ENCODE measurements around the gene ERC1.
"Not testable (repeated sequence)": the region's sequence is repeated elsewhere in the genome, so short reads cannot be mapped to it uniquely, and the experiment has no call there.

Gene ERC1

DNA sequence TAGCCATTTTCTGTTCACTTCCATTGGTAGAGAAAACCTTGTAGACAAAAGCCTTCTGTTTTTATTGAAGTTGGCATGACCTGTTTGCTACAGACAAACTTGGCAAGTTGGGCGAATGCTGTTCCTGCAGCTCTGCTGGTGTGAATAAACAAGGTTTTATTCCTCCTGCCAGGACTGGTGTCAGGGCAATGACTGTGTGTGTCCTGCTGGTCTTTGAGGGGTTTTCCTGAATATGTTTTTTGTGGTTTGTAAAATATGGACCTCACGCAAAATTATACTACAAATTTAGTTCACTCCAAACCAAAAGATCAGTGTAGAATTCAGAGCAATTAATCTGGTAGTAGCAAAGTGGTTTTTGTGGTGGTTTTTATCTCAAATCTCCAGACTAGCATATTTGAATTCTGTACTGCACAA, 140.8 kb downstream of the ERC1 start:
- DNase-seq: no peak

DNA sequence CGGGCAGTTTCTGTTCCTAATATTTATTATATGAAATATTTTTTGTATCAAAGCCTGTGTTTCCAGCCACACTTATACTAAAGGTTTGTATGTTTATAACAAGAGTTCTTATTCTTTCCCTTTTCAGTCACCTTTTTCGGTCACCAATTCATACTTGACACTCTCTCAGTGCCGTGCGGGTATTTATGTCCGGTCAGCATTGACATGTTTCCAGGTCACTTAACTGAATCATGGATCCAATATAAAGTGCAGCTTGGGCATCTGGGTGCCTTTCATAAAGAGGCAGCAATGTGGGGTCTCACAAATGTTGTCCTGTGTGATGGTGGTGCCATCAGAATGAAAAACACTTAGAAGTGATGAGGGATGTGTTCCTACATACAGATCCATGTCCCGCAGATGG, 141.3 kb downstream of the ERC1 start:
- no peak for DNase-seq

DNA sequence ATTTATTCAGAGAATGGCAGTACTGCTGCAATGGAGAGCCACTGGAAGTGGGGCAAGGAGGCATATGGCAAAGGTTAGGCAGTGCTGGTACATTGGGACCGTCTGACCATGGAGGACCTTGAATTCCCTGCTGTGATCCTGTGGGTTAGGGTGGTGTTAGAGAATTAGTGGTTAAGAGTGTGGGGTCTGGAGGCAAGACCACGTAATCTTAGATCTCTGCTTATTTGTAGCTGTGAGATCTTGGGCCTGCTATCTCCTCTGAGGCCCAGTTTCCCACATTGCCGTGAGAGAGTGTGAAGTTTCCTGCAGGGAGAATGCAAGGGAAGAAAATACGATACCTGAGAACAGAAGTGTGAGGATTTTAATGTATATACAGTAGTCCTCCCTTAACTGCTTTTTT, 147.7 kb downstream of the ERC1 start:
- DNase-seq: no peak

DNA sequence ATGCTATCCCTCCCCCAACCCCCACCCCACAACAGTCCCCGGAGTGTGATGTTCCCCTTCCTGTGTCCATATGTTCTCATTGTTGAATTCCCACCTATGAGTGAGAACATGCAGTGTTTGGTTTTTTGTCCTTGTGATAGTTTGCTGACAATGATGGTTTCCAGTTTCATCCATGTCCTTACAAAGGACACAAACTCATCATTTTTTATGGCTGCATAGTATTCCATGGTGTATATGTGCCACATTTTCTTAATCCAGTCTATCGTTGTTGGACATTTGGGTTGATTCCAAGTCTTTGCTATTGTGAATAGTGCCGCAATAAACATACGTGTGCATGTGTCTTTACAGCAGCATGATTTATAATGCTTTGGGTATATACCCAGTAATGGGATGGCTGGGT, 155.7 kb downstream of the ERC1 start:
- not testable (repeated sequence) for DNase-seq

DNA sequence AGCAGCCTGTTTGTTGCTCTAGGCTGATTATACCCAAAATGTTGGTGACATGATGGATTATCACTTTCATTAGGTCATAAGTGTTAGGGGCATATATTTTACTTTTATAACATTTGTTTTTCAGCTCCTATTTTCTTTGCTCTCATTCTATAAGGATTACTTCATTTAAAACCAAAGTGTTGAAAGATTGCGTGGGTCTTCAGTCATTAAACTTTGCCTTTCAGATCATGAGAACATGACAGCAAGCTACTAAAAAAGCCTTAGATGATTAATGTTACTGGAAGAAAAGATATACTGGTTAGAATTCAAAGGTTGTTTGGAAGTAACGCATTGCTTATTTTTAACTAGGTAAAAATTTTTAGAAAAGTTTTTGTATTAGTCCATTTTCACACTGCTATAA, 156.8 kb downstream of the ERC1 start:
- DNase-seq: no peak

DNA sequence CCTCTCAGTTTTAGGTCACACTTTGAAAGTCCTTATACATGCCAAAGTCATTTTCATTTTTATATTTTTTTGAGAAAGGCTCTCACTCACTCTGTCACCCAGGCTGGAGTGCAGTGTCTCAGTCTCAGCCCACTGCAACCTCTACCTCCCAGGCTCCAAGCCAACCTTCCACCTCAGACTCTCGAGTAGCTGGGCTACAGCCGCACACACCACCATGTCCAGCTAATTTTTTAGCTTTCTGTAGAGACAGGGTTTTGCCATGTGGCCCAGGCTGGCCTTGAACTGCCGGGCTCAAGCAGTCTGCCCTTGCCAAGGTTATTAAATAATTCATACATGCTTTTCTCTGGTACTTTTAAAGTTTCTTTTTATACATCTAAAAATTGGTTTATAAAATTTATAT, 166.0 kb downstream of the ERC1 start:
- DNase-seq: no peak

DNA sequence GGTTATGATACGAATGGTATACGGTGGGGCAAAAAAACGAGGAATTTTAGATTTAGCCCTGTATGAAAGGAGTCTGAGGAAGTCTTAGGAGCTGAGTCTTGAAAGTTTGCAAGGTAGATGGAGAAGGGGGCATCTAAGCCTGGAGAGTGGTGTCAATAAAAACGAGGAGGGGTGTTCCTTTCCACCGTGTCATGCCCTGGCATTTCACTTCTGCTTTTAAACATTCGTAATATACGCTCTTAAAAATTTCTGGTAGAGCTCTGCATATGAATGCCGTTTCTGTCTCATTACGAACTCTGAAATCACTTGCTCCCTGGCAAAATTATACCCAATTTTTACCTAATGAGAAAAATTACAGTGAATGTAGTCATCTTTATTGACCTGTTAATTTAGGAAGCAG, 170.2 kb downstream of the ERC1 start:
- DNase-seq: no peak

DNA sequence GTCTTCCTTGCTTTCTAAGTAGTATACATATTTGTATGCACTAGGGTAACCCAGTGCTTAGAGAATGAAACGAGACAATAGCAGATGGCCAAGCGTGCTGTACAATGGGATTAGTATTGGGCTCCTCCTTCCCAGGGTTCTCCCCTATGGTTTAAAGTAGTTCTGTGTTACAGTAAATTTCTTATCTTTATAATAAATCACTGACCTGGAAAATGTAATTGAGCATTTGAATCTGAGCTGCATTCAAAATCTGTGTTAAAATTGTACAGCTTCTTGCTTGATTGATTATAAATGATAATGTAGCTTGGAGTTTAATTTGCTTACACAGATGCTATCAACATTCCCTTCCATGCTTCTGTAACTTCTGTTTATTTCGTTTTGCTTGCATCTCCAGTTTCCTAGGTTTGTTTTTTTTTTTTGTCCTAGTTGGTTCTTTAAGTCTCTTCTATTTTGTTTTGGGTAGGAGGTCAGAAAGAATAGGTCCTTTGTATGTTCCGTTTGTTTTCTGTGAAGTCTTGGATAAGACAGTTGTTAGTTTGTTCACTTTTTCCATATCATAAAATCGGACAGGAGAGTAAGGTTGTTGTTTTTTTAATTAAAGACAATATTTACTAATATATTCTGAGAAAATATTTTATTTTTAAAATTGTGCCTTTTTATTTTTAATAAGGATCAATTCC, 171.2 kb downstream of the ERC1 start:
- DNase-seq: no peak

DNA sequence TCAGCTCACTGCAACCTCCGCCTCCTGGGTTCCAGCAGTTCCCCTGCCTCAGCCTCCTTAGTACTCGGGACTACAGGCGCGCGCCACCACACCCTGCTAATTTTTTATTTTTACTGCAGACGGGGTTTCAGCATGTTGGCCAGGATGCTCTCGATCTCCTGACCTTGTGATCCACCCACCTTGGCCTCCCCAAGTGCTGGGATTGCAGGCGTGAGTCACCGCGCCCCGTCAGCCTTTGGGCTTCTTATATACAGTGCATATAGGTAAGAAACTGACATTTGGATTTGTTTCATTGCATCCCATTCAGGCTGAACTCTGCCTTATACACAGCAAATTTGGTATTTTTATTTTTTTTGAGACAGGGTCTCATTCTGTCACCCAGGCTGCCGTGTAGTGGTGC, 176.8 kb downstream of the ERC1 start:
- no peak for DNase-seq

DNA sequence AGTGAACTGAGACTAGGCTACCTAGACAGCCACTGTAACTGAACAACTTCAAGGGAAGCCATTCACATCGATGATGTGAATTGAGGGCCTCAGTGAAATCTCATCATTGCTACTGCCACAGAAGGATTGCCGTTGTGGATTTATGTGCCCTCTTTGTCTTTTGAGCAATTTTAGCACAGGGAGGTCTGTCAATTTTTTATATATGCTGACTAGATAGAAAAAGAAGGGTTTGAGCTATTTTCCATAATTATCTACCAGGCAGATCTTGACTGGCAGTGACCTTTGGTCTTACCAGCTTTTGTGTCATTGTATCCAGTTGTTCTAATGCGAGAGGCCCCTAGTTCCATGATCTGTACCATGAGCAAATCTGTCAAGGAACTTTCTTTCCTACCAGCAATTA, 179.4 kb downstream of the ERC1 start:
- DNase-seq: no peak

DNA sequence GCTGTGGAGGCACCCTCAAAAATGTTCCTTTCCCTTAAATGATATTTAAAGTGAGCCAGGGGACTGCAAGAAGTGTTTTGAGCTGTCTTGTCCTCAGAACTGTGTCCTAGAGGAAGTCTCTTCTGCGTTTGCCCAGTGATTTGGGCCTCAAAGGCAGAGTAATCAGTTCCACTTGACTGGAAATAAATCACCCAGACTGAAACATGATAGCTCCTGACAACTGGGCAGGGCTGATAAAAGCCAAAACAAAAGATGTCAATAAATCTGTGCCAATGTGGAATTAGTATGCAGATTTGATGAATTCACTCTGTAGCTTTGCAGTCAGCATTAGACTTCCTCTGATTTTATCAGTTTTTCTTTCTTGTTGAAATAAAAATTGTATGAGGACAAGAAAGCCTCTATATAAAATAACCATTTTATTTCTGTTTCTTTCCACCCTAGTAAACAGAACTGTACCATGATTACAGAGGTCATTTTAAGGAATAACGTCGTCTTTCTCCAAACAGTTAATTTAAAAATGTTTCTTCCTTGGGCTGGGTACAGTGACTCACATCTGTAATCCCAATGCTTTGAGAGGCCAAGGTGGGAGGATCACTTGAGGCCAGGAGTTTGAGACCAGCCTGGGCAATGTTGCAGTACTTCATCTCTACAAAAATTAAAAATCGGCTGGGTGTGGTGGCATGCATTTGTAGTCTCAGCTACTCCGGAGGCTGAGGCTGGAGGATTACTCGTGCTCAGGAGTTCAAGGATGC, 180.8 kb downstream of the ERC1 start:
- DNase-seq: peak; percentile 73

DNA sequence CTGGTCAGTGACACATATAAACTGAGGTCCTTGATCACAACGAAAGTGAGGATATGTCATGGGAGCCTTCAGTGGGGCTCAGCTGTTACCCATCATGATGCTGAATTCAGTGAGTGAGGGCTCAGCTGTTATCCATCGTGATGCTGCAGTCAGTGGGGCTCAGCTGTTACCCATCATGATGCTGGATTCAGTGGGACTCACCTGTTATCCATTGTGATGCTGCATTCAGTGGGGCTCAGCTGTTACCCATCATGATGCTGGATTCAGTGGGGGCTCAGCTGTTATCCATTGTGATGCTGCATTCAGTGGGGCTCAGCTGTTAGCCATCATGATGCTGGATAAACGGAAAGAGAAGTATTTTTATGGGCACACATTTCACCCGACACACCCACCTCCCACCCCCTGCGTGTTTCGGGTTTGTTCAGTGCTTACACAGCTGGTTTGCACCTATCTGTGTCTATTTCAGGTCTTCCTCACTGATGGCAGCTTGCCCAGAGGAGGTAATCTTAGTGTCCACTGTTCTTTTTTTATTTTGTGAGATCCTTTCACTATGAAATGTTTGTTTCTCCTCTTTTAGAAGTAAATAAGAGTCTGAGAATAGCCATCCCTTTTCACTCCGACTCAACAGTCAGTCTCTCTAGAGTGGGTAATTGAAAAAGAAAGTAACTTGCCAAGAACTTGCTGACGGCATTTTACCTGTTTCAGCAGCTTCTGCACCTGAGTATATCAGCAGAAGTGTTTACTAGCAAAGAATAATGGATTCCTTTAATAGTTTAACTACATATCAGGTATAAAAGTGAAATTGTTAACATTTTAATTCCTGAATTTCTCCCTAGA, 183.0 kb downstream of the ERC1 start:
- DNase-seq: no peak

DNA sequence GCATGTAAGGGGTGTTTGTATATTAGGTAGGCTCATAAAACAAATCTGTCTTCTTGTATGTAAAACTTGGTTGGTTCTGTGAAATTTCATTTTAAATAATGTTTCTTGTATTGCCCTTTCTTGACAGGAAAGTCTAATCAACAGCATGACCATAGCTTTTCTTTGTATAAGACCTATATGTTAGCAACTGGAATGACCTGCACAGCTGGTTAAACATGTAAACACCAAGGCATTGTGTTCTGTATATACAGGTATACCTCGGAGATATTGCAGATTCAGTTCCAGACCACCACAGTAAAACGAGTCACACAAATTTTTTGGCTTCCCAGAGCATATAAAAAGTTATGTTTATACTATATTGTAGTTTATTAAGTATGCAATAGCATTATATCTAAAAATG, 183.6 kb downstream of the ERC1 start:
- DNase-seq: no peak

DNA sequence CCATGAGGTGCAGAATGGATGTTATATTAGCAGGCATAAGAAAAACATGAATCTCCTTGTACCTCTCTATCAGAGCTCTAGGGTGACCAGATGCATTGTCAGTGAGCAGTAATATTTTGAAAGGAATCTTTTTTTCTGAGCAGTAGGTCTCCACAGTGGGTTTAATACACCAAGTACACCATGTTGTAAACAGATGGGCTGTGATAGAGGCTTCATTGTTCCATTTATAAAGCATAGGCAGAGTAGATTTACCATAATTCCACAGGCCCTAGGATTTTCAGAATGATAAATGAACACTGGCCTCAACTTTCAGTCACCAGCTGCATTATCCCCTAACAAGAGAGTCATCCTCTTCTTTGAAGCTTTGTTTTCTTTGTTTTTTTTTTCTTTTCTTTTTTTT, 185.2 kb downstream of the ERC1 start:
- DNase-seq: no peak

DNA sequence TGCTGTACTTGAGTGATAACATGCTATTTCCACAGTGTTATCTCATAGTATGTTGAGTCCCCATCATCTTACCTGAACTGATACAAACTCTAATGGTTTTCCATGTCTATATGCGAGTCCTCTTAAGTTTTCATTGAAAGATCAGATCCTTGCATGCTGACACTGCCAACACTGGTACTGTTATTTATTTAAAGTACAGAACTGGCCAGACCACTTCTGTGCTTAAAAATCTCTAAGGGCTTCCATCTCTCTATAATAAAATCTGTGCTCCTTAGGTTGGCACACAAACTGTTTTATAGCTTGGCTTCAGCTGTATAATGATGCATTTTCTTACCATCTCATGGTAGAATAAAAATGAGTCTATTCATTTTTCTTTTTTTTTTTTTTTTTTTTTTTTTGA, 188.1 kb downstream of the ERC1 start:
- no peak for DNase-seq

DNA sequence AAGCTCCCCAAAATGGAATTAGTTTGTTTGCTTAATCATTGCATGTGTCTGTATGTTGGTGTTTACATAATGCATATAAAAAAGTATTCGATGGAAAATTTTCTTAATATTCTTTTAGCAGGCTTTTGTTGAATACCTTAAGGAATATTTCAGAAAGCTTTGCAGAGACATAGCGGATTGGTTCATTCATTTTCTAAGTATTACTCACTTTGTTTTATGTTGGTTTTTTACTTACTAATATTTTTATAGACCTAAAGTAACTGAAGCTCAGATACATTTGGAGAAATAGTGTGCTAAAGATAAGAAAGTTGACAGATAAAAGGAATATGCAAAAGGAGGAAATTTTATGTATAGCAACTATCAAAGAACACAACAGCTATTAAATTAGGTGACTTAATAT, 191.0 kb downstream of the ERC1 start:
- DNase-seq: no peak

DNA sequence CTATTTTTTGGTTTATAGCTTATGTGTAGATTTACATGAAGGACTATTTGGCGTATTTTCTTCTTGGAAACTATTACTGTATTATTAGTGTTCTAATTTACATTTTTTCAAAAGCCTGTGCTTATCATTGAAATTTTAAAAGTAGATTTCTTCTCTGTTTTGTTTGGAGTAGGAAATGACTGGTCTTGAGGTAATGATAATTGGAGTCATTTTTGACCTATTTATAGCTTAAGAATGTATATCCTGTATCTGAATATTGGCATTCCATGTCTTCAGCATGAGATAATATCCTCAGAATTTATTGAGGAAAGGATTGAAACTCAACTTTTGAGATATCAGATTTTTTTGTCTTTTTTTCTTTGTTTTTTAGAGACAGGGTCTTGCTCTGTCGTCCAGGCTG, 193.4 kb downstream of the ERC1 start:
- no peak for DNase-seq

DNA sequence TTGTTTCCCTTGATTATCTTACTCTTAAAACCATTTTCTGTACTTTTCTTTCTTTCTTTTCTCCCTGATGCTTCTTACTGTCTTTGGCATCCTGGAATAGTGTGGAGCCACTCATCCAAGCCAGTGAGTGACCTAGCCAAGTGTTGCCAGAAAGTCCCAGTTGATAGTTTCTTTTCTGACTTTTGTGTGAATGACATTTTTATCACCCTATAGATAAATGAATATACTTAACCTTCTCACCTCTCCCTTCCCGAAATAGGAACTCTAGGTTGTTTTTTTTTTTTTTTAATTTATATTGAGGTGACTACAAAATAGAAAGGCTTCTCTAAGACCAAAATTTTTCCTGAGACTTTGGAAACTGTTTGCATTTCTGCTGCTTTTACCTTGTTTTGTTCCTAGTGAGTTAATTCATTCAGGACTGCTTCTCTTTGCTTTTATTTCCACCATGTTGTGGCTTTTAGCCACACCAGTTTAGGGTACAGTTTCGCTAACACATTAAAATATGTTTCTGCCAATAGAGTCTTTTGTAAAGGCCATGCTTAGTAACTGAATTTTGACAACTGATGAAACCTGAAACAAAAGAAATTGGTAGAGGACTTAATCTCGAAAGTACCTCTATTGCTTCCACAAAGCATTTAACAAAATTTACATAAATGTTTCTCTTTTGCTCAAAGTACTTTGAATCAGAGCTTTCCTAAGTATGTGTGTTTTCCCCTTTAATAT, 194.6 kb downstream of the ERC1 start:
- DNase-seq: no peak

DNA sequence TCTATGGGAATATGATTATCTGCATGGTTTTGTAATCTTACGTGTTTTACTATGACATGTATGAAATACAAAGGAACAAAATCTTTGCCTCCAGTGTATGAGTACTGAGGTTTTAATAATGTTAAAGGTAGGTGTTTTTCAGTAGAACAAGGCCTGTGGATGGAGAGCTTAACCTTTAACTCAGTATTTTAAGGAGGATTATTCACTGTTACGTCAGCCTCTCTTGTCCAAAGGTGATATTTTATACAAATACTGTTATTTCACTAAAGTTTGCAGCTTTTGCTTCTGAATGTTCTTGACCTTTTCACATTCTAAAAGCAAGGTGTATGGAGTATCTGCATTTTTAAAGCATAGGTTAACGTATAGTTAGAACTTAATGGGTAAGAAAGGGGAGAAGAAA, 195.3 kb downstream of the ERC1 start:
- no peak for DNase-seq

DNA sequence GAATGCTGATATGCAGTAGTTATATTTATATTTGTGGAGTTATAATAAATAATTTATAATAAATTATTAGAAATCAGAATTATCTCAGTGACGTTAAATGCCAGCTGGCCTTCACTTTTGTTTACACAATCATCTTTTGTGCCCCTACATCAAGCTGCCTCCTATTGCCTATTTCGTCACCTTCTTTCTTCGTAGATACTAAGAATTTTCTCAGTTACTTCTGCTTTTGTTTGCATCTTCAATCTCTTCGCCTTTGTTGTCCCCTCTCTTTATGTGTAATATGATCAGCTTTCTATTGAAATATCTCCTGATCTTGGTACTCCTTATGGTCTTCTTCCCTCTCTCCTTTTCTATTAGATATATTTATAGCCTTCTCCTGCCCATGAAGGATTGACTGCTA, 197.0 kb downstream of the ERC1 start:
- no peak for DNase-seq

DNA sequence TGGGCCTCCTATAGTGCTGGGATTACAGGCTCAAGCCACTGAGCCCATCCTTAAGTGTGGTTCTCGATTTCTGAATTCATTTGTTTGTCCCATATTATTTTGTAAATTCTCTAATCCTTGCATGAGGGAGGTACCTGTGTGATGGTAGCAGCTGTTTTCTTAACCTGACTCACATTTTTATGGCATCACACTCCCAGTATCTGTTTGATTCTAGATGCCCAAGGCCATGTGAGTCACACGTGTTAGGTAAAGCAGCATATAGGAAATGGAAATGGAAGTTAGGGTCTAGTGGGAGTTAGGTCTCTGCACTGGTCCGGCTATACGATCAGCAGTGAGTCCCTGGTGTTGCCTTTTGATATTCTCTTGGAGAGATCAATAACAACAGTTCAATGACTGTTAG, 198.1 kb downstream of the ERC1 start:
- DNase-seq: no peak

DNA sequence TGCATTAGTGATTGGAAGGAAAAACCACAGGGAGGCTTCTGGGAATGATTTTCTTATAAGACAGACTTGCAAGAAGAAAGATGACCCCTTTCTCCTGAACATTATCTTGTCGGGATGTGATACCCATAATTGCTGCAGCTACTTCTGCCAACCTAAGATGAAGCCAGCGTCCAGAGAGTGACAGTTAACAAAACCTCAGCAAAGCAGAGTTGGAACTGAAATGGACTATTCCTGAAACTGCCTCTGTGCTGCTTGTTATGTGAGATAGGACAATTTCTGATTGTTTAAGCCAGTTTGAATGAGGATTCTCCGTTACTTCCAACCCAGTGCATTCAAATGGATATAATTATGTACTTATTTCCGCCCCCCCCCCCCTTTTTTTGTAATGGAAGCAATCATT, 204.5 kb downstream of the ERC1 start:
- DNase-seq: no peak

DNA sequence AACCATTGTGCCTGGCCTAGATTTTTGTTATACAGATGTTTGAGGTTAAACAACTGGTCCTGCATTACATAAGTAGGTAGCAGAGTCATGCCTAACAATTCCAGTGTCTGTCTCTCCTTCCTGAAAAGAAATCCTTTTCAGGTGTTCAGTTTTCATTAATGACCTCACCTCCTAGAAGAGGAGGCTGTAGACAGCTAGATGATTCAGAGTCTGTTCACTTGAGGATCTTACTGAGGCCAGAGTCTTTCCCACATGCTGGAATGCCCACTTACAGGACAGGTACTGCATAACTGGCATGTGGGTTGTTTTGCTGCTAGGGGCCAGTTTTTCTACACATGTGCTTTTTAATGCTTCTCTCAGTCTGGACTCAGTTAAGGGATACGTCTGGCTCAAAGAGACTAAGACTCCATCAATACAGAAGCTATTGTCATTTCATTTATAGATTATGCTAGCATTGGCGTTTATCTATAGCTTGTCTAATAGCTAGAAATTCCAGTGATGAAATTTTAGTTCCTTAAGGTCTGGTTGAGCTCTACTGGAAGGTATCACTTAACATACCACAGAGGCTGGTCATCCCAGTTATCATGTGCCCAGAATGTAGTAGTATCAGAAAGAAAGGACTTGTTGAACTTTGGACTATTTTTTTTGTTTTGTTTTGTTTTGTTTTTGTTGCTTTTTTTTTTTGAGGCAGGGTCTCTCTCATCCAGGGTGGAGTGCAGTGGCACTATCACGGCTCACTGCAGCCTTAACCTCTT, 206.4 kb downstream of the ERC1 start:
- no peak for DNase-seq

Measured in NCI-H1694 treated with DMSO at 0.1 percent for 48 hours (cell line).